Nephron progenitor cell (in vitro differentiated cells): ENCODE results near the gene CLDN19.

Experiments
- DNase-seq: peaks from one replicate; pipeline ENCODE4 v3.0.0; 2021
- H3K27ac Mint-ChIP-seq: 2 replicates; pipeline ENCODE4 v1.8.0; 2021; ENCODE audit warnings: mild to moderate bottlenecking, moderate library complexity, mixed read lengths
- H3K27me3 Mint-ChIP-seq: 2 replicates; pipeline ENCODE4 v1.8.0; 2021; ENCODE audit warnings: mild to moderate bottlenecking, low read depth, mixed read lengths; ENCODE audit not compliant: poor library complexity
- H3K36me3 Mint-ChIP-seq: 2 replicates; pipeline ENCODE4 v1.8.0; 2021; ENCODE audit warnings: low read depth, mixed read lengths
- H3K4me1 Mint-ChIP-seq: 2 replicates; pipeline ENCODE4 v1.8.0; 2021; ENCODE audit warnings: mixed read lengths
- H3K4me3 Mint-ChIP-seq: 2 replicates; pipeline ENCODE4 v1.8.0; 2021; ENCODE audit warnings: mild to moderate bottlenecking, moderate library complexity, mixed read lengths
- H3K9me3 Mint-ChIP-seq: 2 replicates; pipeline ENCODE4 v1.8.0; 2021; ENCODE audit warnings: mild to moderate bottlenecking, moderate library complexity, mixed read lengths
- CTCF ChIP-seq: fragments of 200-600 bp; sonication (generic); IDR thresholded peaks from 2 replicates; pipeline ENCODE4 v1.5.0; 2021; ENCODE audit warnings: antibody characterized with exemption

CLDN19 gene

GRCh38 chr1:42690477-42691156 lies 49.4 kb downstream of the CLDN19 start:
- Mint-ChIP-seq H3K9me3 (no peaks in the 10 kb centered on the region), H3K27ac (no peak overlapping the region), H3K27me3 (no peaks in the 10 kb centered on the region), H3K4me1 (peaks cover 70% of the 10 kb centered on the region), H3K4me3 (peak overlapping the region; percentile 36), H3K36me3 (peaks cover 35% of the 10 kb centered on the region)
- no peak for TF ChIP-seq CTCF
- DNase-seq: no peak

- H3K36me3 Mint-ChIP-seq: peaks cover 28% of the 10 kb centered on the region
- H3K4me1 Mint-ChIP-seq: peaks cover 77% of the 10 kb centered on the region
- no peak overlapping the region for H3K4me3 Mint-ChIP-seq
- no peaks in the 10 kb centered on the region for H3K27me3 Mint-ChIP-seq
- no peaks in the 10 kb centered on the region for H3K9me3 Mint-ChIP-seq
- no peak for DNase-seq
- H3K27ac Mint-ChIP-seq: peak overlapping the region; percentile 54
- no peak for TF ChIP-seq CTCF
Observed at GRCh38 chr1:42689912-42690311, 50.1 kb downstream of the CLDN19 start.

GRCh38 chr1:42686418-42686817 lies 53.6 kb downstream of the CLDN19 start:
- Mint-ChIP-seq H3K36me3 (peaks cover 17% of the 10 kb centered on the region), H3K4me1 (peaks cover 76% of the 10 kb centered on the region), H3K27ac (no peak overlapping the region), H3K27me3 (no peaks in the 10 kb centered on the region), H3K9me3 (no peaks in the 10 kb centered on the region), H3K4me3 (peak overlapping the region; percentile 70)
- no peak for DNase-seq
- no peak for TF ChIP-seq CTCF

DNA sequence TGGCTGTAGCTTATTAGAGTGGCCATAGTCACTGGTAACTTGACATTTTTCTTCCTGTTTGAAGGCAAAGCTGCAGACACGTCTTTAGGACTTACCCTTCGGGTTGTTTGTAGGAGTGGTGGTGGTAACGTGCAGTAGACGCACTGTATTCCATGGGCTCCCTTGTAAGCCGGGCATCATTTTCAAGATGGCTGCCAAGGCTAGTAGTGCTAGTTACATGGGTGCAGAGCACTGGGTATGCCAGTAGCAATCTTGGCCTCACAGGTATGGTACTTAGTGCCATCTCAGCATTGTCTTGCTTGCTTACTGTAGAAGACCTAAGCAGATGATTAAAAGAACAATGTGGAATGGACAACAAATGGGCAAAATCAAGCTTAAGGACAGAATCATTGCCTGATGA lies 55.9 kb downstream of the CLDN19 start:
- DNase-seq: no peak
- no peaks in the 10 kb centered on the region for H3K27me3 Mint-ChIP-seq
- no peak for TF ChIP-seq CTCF
- no peaks in the 10 kb centered on the region for H3K9me3 Mint-ChIP-seq
- H3K36me3 Mint-ChIP-seq: peaks cover 17% of the 10 kb centered on the region
- peak overlapping the region; percentile 34 for H3K27ac Mint-ChIP-seq
- peak overlapping the region; percentile 98 for H3K4me3 Mint-ChIP-seq
- peaks cover 76% of the 10 kb centered on the region for H3K4me1 Mint-ChIP-seq
